Measurements from ENCODE around the gene DUSP5. TPM values are rescaled to one million over a fixed set of nuclear protein-coding genes. Genes with fewer than 3 reads are reported as not detected.

DUSP5 gene
- total and polyA plus RNA-seq, 2 of the 8 experiments (the other 6 are each of a cell fraction or from before 2014, with no cell fraction given): 13.6 to 30.3 TPM

- H3K4ac ChIP-seq (replicated peaks; ENCODE audit: insufficient read length, low read depth, low read length): no peak overlapping the region
- H2AFZ ChIP-seq (ENCODE audit: low read length): no peak overlapping the region
- H4K8ac ChIP-seq (ENCODE audit: extremely low read depth, insufficient read depth, low read length): no peak overlapping the region
- H3K9me3 ChIP-seq (ENCODE audit: insufficient read depth in 2 of 2, low read depth in 1 of 2, low read length in 1 of 2): no peaks in the 10 kb centered on the region
- FAIRE-seq: no peak
- no peaks in the 10 kb centered on the region for H3K23me2 ChIP-seq (ENCODE audit: low read depth, low read length)
- no peaks in the 10 kb centered on the region for H4K20me1 ChIP-seq (replicated peaks in 1 of 2; ENCODE audit: control insufficient read depth in 1 of 2, insufficient read depth in 2 of 2, low read length in 2 of 2)
- no peak overlapping the region for H3K23ac ChIP-seq (ENCODE audit: insufficient read length)
- 75% methylated on average over 3 of the region's 4 CpGs; no CpG with 5 or more reads in 1 of the 2 experiments for WGBS, 2 experiments (ENCODE audit: extremely low coverage in 1 of 2, insufficient coverage in 1 of 2, insufficient read length in 1 of 2, insufficient replicate concordance in 2 of 2, low coverage in 1 of 2, low lambda C conversion rate in 2 of 2, missing lambda C conversion rate in 1 of 2)
- H3K79me1 ChIP-seq (ENCODE audit: low read depth, low read length): 0 out of 2 replicates have a peak, but pooled peaks cover 1% of the 10 kb centered on the region
- no peak for DNase-seq (ENCODE audit: low read depth in 1 of 2, low spot score in 2 of 2)
- no peak overlapping the region for H3K18ac ChIP-seq (ENCODE audit: extremely low read depth, low read length)
- no peak overlapping the region; the same call in 1 of the 2 replicates for H2BK15ac ChIP-seq (ENCODE audit: low read length)
- H3K27ac ChIP-seq (ENCODE audit: low read depth, low read length): no peak overlapping the region
- no peak overlapping the region for H3K9ac ChIP-seq (replicated peaks in 1 of 4; ENCODE audit: extremely low read depth in 1 of 4, low read depth in 3 of 4, low read length in 3 of 4)
- H3K4me2 ChIP-seq (ENCODE audit: insufficient read depth in 1 of 2, low read depth in 2 of 2, low read length in 2 of 2): no peak overlapping the region
- H3K36me3 ChIP-seq (ENCODE audit: control insufficient read depth in 2 of 4, insufficient read depth in 4 of 4, low read length in 3 of 4): no peaks in the 10 kb centered on the region
- no peak overlapping the region for H4K5ac ChIP-seq (ENCODE audit: insufficient read length, low read depth, low read length)
- CTCF ChIA-PET (ENCODE audit: partially characterized antibody): interaction anchor here (0.6 to 2.1 kb wide), 3 partner anchors 16 to 279 kb away, joined by 3 to 10 read pairs (median 4); no protein-coding TSS in a partner anchor
- H2AK5ac ChIP-seq (ENCODE audit: low read depth, low read length): no peak overlapping the region
- H3K56ac ChIP-seq (replicated peaks; ENCODE audit: insufficient read length, low read depth, low read length): no peak overlapping the region
- no peak overlapping the region for H3K4me3 ChIP-seq (ENCODE audit: extremely low read depth in 1 of 4, insufficient read depth in 2 of 4, low read depth in 3 of 4, low read length in 4 of 4)
- no peak overlapping the region for H2BK120ac ChIP-seq (replicated peaks; ENCODE audit: low read depth, low read length)
- peak overlapping the region; percentile 60; the same call in 1 of the 2 replicates for H2BK5ac ChIP-seq (ENCODE audit: low read depth, low read length)
- H3K27me3 ChIP-seq (replicated peaks in 1 of 4; ENCODE audit: control insufficient read depth in 3 of 4, extremely low read depth in 1 of 4, insufficient read depth in 3 of 4, low read length in 3 of 4): peaks cover 0 to under 1% (median 0%) of the 10 kb centered on the region in 4 experiments; a peak in 1 of 7 replicates
- no peaks in the 10 kb centered on the region for H3K79me2 ChIP-seq (ENCODE audit: control insufficient read depth in 1 of 2, insufficient read depth in 2 of 2, low read length in 2 of 2)
- POLR2A ChIA-PET (ENCODE audit: partially characterized antibody): interaction anchor here (1.1 to 8.9 kb wide), 2 partner anchors 7 to 194 kb away, joined by 3 to 56 read pairs; partner anchors contain the start of gene DUSP5
- peaks cover 9 to 16% (median 11%) of the 10 kb centered on the region in 4 experiments for H3K4me1 ChIP-seq (replicated peaks in 1 of 4; ENCODE audit: control insufficient read depth in 3 of 4, insufficient read depth in 4 of 4, low read length in 3 of 4)
- no peak overlapping the region for H2BK12ac ChIP-seq (ENCODE audit: low read depth, low read length)
- H4K91ac ChIP-seq (replicated peaks; ENCODE audit: insufficient read length, low read length): no peak overlapping the region
- TF ChIP-seq BCL11A (IDR thresholded peaks at IDR 0.05; ENCODE audit: low read depth in 2 of 2, low read length in 2 of 2) (no peak), HDAC2 (IDR thresholded peaks at IDR 0.05; ENCODE audit: borderline replicate concordance in 1 of 2, low read depth in 2 of 2, low read length in 2 of 2) (no peak), PHF8 (conservative IDR thresholded peaks at IDR 0.05; ENCODE audit: low read depth, low read length) (no peak), SRF (IDR thresholded peaks at IDR 0.05; ENCODE audit: low read depth, low read length) (no peak), SP4 (IDR thresholded peaks at IDR 0.05; ENCODE audit: low read length) (no peak)
- no peak overlapping the region for H3K14ac ChIP-seq (ENCODE audit: insufficient read length)
- H2BK20ac ChIP-seq (ENCODE audit: low read length): no peak overlapping the region
Measured at GRCh38 chr10:110490640-110491039, 7.1 kb upstream of the DUSP5 start.
